PC-3 (cell line): ENCODE results near the gene DTD1.

Source experiments
- EZH2 ChIP-seq: fragments of 300-600 bp; sonication (generic); IDR thresholded peaks from one replicate; pipeline ENCODE4 v1.6.1; 2017; ENCODE audit warnings: antibody characterized with exemption, mild to moderate bottlenecking, low read length; ENCODE audit not compliant: unreplicated experiment
- EZH2phosphoT487 ChIP-seq: fragments of 300-600 bp; sonication (generic); IDR thresholded peaks from 2 replicates; pipeline ENCODE4 v1.6.1; 2018; ENCODE audit warnings: mild to moderate bottlenecking, antibody characterized with exemption, low read length, borderline replicate concordance
- TF ChIP-seq, protein P1 (sequence below): fragments of 300-600 bp; sonication (generic); conservative IDR thresholded peaks from 2 replicates; pipeline ENCODE4 v1.5.1; 2017; ENCODE audit warnings: antibody characterized with exemption, low read depth, mild to moderate bottlenecking, low read length

- TF ChIP-seq EZH2 = no peak
- TF ChIP-seq, protein P1, sequence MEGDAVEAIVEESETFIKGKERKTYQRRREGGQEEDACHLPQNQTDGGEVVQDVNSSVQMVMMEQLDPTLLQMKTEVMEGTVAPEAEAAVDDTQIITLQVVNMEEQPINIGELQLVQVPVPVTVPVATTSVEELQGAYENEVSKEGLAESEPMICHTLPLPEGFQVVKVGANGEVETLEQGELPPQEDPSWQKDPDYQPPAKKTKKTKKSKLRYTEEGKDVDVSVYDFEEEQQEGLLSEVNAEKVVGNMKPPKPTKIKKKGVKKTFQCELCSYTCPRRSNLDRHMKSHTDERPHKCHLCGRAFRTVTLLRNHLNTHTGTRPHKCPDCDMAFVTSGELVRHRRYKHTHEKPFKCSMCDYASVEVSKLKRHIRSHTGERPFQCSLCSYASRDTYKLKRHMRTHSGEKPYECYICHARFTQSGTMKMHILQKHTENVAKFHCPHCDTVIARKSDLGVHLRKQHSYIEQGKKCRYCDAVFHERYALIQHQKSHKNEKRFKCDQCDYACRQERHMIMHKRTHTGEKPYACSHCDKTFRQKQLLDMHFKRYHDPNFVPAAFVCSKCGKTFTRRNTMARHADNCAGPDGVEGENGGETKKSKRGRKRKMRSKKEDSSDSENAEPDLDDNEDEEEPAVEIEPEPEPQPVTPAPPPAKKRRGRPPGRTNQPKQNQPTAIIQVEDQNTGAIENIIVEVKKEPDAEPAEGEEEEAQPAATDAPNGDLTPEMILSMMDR = no peak
- no peak for TF ChIP-seq EZH2phosphoT487
Observed at GRCh38 chr20:18688676-18689075, 100.8 kb downstream of the DTD1 start.
